GM19455 (cell line): ENCODE results near the gene MMADHC.
"Not testable (repeated sequence)": the region's sequence is repeated elsewhere in the genome, so short reads cannot be mapped to it uniquely, and the experiment has no call there.

Experiments used
- ATAC-seq: cut with Tn5 transposase; IDR thresholded peaks from one replicate; pipeline ENCODE4 v1.9.1; 2021; ENCODE audit not compliant: unreplicated experiment

The MMADHC gene

DNA sequence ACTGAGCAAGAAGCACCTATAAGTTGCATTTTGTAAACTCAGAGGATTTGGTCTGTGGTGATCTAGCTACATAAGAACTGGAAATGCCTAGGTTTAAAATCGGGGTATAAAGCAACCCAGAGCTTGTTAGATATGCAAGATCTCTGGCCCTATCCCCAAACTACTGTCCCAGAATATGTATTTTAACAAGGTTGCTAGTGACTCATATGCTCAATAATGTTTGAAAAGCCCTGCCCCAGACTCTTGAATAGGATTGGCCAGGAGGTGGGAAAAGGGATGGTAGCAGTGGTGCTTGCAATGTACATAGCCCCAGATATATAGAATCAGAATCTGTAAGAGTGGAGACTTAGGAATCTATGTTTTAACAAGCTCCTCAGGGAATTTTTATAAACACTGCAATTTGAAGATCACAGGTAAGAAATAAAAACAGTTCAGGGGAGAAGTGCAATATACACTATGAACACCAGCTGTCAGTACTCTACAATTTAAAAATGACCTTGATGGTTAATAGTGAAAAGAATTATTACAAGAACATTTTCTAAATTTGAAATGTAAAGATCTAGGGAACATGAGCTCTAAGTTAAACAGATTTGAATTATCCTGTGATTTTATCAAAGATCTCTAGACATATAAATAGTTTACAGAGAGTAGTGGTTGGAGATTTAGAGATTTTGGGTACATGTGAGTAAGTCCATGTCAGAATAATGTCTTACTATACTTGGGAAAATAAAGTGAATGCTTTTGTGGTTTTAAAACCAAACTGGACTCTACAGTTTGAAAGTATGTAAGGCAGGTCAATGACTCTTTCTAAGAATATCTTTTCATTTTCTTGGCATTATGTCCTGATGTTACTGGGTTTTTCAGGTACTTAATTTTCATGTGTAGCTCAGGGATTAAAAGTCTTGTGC lies 7.7 kb upstream of the MMADHC start:
- no peak for ATAC-seq

DNA sequence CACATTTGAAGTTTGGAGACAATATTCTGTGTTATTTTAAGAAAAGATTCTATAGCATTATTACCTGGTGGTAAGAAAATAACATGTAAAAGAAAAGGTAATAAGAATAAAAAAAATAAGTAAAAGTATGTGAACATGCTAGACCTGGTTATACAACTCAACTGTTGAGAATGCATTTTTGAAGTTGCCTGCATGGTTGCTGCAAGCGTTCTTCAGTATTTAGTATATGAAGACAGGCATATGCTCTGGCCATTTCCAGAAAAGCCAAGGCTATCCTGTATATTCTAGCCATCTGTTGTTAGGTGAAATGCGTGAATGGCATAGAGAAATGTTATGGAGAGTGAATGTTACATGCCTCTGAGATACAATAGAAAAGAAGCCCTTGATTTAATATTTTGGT lies 6.8 kb upstream of the MMADHC start:
- no peak for ATAC-seq

DNA sequence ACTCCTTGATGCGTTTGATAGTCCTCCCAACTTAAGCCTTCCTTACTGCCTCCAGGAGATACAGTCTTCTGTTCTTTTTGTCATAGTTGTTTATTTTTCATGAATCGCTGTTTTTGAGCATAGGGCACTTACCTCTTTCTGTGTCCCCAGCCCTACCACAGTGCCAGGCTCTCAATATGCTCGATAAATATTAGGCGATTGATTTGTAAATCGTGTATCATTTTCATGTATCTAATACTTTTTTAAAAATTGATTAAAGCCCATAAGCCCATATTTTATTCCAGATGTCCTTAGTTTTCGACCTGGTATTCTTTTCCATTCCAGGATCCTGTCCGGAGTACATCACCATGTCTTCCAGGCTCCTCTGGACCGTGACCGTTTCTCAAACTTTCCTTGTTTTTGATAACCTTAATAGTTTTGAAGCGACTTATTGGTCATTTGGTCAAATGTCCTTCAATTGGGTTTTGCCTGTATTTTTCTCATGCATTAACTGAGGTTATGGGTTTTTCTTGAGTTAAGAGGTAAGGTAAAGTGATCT lies 444 bp upstream of the MMADHC start:
- peak; percentile 39 for ATAC-seq

DNA sequence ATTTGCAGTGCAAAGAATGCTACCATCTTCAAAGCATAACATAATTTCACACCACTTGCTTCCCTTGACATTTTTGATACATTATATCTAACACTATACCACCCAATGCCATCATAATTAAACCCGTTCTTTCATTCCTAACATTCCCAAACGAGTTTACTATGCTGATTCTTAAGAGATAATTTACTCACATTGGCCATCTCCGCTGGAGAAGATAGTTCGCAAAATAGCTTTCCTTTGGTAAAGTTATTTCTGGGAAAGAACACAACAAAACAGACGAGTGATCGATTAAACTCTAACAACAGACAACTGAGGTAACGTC lies 716 bp downstream of the MMADHC start:
- ATAC-seq = no peak

DNA sequence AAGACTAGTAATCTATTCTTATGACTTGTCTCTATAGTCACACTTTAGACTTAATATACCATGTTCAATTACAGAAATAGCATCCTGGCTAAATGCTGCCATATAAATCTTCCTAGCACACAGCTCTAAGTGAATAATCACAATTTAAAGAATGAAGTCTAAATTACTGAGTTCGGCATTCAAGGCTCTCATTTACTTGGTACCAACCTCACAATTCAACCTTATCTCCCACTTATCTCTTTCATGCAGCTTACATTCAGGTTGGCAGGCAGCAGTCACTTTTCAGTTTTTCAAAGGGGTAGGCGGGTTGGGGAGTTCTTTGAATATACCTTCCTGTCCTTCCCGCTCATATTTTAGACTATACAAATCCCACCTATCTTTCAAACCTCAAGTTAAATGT lies 1.5 kb downstream of the MMADHC start:
- ATAC-seq = no peak

DNA sequence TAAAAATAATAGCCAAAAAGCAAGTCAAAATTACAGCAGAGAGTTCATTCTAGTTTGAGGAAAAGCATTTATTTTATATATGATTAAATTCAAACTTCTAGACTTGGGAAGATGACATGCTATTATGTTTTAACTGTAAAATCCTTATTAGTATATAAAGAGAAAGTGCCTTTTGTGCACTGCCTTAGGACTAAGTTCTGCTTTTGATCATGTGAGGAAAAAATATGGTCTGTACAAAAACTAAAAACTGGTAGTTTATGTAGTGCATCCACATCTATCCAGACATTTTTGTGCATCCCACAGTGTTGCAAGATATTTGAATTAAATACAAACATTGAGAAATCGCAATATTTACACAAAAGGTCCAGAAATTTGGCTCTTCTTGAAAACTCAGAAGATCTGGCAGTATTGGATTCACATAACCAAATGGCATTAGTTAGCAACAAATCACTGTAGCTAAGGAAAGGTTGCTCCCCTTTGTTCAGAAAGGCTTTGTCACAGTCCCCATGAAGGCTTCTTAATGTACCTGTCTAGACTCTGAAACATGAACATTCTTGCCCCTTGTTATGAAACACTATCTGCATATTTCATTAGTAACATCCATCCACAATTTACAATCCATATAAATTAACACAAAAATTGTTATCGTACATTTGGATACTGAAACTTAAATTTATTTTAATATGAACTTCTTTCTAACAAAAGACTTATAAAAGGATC lies 2.2 kb downstream of the MMADHC start:
- ATAC-seq = no peak

DNA sequence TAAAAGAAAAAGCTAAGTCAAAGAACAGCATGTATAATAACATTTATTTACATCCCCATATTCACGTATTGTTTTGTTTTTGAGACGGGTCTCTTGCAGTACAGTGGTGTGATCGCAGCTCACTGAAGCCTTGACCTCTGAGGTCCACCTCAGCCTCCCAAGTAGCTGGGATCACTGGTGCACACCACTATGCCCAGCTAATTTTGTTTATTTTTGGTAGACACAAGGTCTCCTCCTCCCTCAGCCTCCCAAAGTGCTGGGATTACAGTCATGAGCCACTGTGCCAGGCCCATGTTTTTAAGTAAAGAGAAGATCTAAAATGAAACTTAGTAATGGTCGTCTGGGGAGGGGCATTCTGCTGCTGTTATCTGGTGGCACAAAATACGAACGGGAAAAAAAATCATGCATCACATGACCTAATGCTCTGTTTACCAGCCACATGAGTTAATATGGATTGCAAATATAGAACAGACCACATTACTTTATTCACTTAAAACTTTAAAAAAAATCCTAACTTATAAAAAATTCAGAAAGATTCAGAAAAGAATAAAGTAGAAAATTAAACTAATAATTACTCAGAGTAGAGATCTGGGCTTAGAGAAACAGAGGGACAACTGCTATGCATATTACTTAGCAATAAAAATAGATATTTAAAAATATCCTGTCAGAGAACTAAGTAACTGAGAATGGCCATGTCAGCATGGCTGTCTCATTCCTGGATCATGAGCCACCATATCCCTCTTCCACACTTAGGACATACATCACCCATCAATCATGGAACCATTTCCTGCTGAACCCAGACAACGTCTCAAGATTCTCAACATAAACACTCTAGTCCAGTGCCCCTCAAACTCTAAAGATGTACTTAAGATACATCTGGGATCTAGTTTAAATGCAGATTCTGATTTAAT lies 7.3 kb downstream of the MMADHC start:
- no peak for ATAC-seq

DNA sequence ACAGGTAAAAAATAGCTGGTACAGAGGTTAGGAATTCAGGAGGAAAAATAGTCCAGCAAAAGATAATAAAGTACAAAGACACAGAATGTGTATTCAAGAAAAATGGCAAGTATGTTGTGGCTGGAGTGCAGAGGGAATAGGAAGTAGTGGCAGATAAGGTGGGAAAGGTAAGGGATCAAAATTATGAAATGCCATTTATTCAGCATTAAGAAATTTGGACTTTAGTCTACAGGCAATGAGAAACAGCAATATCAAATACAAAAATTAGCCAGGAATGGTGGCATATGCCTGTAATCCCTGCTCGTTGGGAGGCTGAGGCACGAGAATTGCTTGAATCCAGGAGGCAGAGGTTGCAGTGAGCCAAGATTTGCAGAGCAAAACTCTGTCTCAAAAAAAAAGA lies 10.3 kb downstream of the MMADHC start:
- no peak for ATAC-seq

DNA sequence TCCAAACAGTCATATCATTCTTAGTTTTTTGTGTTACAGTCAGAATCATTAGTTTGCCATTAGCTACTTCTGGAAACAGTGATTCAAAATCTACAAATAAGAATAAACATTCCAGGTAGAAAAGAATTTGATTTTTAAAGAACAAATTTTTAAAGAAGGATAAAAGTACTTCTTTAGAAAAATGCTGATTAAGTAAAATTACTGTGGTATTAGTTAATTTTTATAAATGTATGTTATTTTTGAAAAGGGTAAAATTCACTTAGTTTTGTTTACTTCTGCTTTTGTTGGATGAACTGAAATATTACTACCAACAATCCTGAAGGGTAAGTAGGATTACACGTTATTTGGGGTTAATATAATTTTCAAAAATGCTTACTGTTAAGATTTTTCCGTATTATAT lies 11.8 kb downstream of the MMADHC start:
- no peak for ATAC-seq

DNA sequence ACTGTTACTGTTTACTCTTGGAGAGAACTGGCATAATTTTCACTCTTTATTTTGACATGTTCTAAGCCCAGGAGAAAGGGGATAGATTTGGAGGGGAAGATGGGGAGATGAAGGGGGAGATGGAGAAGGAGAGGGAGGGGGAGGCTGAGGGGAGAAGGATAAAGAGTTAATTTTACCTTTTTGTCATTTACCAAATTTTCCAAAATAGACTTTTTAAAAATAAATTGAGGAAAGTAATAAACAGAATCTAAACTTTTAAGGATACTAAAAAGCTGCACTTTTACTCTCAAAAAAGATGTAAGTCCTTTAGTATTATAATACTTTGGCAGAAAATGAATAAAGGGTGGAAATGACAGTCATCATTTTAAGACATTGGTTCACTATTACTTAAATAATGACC lies 12.3 kb downstream of the MMADHC start:
- ATAC-seq = no peak

DNA sequence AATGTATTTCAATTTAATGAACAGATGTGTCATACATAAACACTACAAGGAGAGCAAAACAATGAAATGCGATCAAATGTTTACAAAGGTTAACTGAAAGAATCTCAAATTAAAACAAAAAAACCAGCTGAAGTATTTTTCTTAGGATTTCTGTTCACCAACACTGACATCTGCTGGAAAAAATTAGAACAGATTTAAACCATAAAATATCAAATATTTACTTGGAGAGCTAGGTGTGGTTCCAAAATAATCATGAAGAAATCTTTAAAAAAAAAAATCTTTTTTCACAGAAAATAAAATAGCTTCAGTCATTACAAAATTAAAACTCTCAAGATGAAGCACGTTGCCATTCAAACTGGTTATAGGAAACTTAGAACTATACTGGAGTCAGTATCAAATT lies 13.8 kb downstream of the MMADHC start:
- ATAC-seq = no peak

DNA sequence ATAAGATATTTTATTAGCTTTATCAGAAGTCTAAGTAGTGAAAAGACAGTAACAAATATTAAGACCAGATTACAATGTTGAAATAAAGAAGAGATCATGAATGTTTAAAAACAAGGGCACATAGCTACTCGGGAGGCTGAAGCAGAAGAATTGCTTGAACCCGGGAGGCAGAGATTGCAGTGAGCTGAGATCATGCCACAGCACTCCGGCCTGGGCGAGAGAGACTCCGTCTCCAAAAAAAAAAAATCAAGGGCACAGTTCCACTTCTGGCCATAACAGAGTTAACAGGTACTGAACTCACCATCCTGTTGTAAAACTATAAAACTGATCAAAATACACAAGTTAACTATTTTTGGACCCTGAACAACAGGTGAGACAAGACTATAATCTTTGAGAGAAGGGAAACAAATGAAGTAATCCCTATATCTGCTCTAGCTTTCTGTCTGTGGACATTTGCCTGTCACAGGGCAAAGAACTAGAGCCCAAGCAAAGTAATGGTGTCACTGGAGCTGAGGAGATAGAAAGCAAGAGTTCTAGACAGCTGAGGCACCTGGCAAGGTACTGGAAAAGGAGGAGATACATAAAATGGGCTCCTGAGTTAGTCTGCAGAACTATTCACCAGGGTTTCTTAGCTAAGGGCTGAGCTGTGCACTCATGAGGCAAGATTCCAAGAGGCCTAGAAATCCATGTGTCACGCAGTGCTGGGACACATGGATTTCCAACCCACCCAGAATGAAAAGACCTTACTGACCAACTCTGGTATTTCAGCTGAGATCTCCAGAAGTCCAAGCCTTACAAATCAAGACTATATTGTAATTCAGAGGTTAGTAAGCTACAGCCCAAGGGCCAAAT lies 15.2 kb downstream of the MMADHC start:
- no peak for ATAC-seq

DNA sequence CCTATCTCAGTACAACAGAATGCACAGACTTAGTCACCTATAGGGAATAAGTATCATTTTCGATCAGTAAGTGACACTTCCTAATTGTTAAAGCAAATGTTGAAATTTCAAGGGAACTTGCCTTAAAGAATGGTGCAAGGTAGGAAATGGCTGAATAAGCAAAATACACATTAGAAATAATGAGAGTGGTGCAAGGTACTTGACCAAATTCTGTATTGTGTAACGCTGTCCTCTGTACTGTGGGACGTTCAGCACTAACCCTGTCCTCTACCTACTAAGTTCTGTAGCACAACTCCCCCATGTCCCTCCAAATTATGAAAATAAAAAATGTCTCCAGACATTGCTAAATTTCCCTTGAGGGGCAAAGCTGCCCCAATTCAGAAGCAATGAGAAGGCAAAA lies 19.4 kb downstream of the MMADHC start:
- no peak for ATAC-seq

DNA sequence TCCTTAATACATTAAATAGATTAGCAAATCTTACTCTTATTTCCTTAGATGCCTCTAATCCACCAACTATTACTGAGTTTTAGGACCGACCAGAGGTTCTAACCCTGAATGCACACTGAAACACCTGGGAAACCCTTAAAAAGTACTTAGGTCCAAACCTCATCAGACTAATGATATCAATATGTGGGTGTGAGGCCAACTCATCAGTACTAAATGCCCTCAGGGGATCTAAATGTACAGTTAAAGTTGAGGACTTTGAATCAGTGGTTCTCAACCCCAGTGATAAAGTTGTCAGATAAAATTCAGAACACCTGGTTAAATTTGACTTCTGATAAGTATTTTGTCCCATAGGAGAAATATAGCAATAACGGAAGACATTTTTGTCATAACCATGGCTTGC lies 20.9 kb downstream of the MMADHC start:
- no peak for ATAC-seq

DNA sequence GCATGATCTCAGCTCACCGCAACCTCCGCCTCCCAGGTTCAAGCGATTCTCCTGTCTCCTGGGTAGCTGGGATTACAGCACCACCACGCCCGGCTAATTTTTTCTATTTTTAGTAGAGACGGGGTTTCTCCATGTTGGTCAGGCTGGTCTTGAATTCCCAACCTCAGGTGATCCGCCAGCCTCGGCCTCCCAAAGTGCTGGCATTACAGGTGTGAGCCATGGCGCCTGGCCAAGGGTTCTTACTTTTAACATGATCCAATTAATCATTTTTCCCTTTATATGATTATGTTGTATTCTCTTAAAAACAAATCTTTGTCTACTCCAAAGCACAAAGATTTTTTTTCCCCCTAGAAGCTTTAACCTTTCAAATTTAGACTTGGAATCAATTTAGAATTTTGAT lies 21.9 kb downstream of the MMADHC start:
- ATAC-seq = not testable (repeated sequence)

DNA sequence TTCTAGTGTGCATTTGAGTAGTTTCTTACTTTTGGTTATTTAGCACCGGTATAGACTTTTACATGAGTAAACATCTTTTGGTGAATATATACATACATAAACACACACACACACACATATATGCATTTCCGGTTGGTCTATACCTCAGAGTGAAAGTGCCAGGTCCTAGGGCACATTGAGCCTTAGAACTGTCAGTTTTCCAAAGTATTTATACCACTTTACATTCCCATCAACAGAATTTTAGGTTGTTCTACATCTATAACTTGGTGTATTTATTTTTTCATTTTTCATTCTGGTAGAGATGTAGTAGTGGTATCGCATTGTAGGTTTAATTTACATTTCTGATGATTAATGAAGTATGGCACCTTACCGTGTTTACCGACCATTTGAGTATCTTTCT lies 22.6 kb downstream of the MMADHC start:
- ATAC-seq = no peak

DNA sequence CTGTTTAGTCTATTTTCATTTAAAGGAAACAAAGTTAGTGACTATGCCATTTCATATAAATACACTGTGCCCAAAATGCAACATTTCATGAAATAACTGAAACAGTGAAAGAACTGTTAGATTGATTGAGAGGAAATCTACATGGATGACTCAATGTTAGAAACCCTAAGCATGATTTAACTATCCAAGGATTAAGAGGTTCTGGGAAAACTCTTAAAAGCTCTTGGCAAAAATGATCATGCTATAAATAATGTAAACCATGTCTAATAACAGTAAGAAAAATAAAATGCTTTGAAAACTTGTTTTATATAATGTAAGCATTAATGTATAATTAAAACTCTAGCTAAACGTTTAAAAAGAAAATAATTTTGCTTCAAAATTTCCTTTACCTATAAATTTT lies 23.5 kb downstream of the MMADHC start:
- no peak for ATAC-seq

DNA sequence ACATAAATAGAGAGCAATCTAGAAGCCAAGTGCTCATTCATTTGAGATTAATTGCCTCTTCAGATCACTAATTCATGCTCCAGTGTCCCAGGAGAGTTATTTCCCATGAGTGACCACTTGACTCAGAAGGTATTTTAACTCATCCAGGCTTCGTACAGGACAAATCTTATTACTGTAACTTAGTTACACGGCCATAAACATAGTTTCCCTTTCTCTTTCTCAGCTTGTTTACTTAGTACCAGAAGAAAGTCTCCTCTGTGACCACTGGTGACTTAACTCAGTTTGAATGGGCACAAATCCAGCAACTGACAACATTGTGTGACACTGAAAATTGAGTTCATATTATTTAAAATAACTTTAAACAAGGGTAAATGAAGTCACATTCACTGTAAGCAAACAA lies 25.3 kb downstream of the MMADHC start:
- ATAC-seq = peak; percentile 67

DNA sequence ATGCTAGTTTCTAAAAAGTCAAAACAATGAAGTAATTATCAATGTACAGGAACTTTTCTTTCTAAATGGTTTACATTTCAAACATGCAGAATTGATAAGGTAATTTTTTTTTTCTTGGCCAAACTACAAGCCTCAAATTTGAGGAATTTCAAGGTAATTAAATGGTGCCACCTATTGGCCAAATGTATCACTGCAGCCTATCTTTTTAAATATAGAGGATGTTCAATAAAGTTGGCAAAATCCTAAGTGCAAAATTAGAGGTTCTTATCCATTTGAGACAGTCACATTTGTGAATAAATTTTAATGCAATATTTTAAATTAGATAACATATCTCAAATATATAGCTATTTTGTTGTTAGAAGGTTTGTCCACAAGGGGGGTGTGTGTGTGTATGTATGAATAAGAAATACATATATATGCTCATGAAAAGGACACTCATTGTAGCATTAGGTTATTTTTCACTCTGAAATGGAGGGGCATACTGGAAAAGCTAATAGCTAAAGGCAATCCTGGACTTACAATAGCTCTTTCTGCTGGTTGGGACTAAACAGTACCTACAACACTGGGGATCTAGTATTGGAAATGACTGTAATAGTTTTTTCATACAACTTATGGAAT lies 26.2 kb downstream of the MMADHC start:
- ATAC-seq = no peak
